PC-3 (cell line): Measurements from ENCODE around the gene CACHD1. TPM values are rescaled to one million over a fixed set of nuclear protein-coding genes. Genes with fewer than 3 reads are reported as not detected.
"Not testable (repeated sequence)": the region's sequence is repeated elsewhere in the genome, so short reads cannot be mapped to it uniquely, and the experiment has no call there.

Experiments used
- ATAC-seq: fragments of 200-7000 bp; cut with Tn5 transposase; 2 replicates; pipeline ENCODE4 v1.9.1; 2020; ENCODE audit warnings: mild to moderate bottlenecking, moderate library complexity
- BruUV-seq: library from RNA; stranded (reverse); fragments of 400-500 nt; replicated peaks from 2 replicates; lab custom pipeline; 2021; lab: Mats Ljungman, UMichigan
- CTCF ChIA-PET: fragments of 300-600 bp; sonication (Branson Sonifier 250); formaldehyde crosslinking; loops from one replicate; lab custom pipeline; 2022; ENCODE audit warnings: antibody characterized with exemption; lab: Charles Lee
- POLR2A ChIA-PET: fragments of 300-600 bp; sonication (Branson Sonifier 250); formaldehyde crosslinking; loops from one replicate; lab custom pipeline; 2022; ENCODE audit warnings: antibody characterized with exemption; ENCODE audit not compliant: unreplicated experiment; lab: Charles Lee
- DNase-seq: peaks from one replicate; pipeline ENCODE4 v3.0.0-alpha.2; 2015
- H2AFZ ChIP-seq: fragments of 300-600 bp; sonication (generic); 2 replicates; pipeline ENCODE4 v1.6.0; 2016; ENCODE audit warnings: antibody characterized with exemption, low read length
- H3F3A ChIP-seq: fragments of 300-600 bp; sonication (generic); one replicate; pipeline ENCODE4 v1.6.0; 2017; ENCODE audit warnings: antibody characterized with exemption, low read length, control low read depth, mild to moderate bottlenecking; ENCODE audit not compliant: unreplicated experiment
- H3K27ac ChIP-seq: fragments of 300-600 bp; sonication (generic); 2 replicates; pipeline ENCODE4 v1.5.1; 2016; ENCODE audit warnings: mild to moderate bottlenecking, low read length
- H3K27me3 ChIP-seq: fragments of 300-600 bp; sonication (generic); 2 replicates; pipeline ENCODE4 v1.6.1; 2016; ENCODE audit warnings: low read length, mixed read lengths
- H3K36me3 ChIP-seq: fragments of 300-600 bp; sonication (generic); 2 replicates; pipeline ENCODE4 v1.6.1; 2016; ENCODE audit warnings: low read depth, mixed run types, low read length, mixed read lengths
- H3K4me1 ChIP-seq: fragments of 300-600 bp; sonication (generic); 2 replicates; pipeline ENCODE4 v1.5.1; 2016; ENCODE audit warnings: low read length; ENCODE audit not compliant: insufficient read depth
- H3K4me2 ChIP-seq: fragments of 300-600 bp; sonication (generic); 2 replicates; pipeline ENCODE4 v1.6.0; 2016; ENCODE audit warnings: low read length
- H3K4me3 ChIP-seq: fragments of 300-600 bp; sonication (generic); 2 replicates; pipeline ENCODE4 v1.5.1; 2016; ENCODE audit warnings: mild to moderate bottlenecking, low read length, mixed read lengths
- H3K79me2 ChIP-seq: fragments of 300-600 bp; sonication (generic); 2 replicates; pipeline ENCODE4 v1.6.1; 2017; ENCODE audit warnings: low read length, mixed read lengths
- H3K9ac ChIP-seq: fragments of 300-600 bp; sonication (generic); 2 replicates; pipeline ENCODE4 v1.6.0; 2016; ENCODE audit warnings: mild to moderate bottlenecking, low read length
- H3K9me2 ChIP-seq: fragments of 300-600 bp; sonication (generic); replicated peaks from 2 replicates; pipeline ENCODE4 v1.6.1; 2016; ENCODE audit warnings: mixed run types, low read length, mixed read lengths
- H3K9me3 ChIP-seq: fragments of 300-600 bp; sonication (generic); 2 replicates; pipeline ENCODE4 v1.6.1; 2016; ENCODE audit warnings: low read length, mixed read lengths
- H4K20me1 ChIP-seq: fragments of 300-600 bp; sonication (generic); 2 replicates; pipeline ENCODE4 v1.6.1; 2016; ENCODE audit warnings: low read length, mixed read lengths
- CTCF ChIP-seq: fragments of 300-600 bp; sonication (generic); conservative IDR thresholded peaks from 2 replicates; pipeline ENCODE4 v1.5.1; 2017; ENCODE audit warnings: antibody characterized with exemption, low read depth, mild to moderate bottlenecking, low read length
- EZH2 ChIP-seq: fragments of 300-600 bp; sonication (generic); IDR thresholded peaks from one replicate; pipeline ENCODE4 v1.6.1; 2017; ENCODE audit warnings: antibody characterized with exemption, mild to moderate bottlenecking, low read length; ENCODE audit not compliant: unreplicated experiment
- EZH2phosphoT487 ChIP-seq: fragments of 300-600 bp; sonication (generic); IDR thresholded peaks from 2 replicates; pipeline ENCODE4 v1.6.1; 2018; ENCODE audit warnings: mild to moderate bottlenecking, antibody characterized with exemption, low read length, borderline replicate concordance
- intact Hi-C: fragments of 100-400 bp; cut with micrococcal nuclease; formaldehyde crosslinking; loops from 2 replicates; pipeline ENCODE4 v1.9.0; 2023
- total RNA-seq: library from RNA; depleted of rRNA; stranded (reverse); fragments of >200 nt; gene quantifications from 2 replicates; pipeline ENCODE4 v1.2.3, GENCODE V29; 2014

CACHD1 gene
- total RNA-seq, 1 experiment from 2014 or later, result 6.6 TPM

DNA sequence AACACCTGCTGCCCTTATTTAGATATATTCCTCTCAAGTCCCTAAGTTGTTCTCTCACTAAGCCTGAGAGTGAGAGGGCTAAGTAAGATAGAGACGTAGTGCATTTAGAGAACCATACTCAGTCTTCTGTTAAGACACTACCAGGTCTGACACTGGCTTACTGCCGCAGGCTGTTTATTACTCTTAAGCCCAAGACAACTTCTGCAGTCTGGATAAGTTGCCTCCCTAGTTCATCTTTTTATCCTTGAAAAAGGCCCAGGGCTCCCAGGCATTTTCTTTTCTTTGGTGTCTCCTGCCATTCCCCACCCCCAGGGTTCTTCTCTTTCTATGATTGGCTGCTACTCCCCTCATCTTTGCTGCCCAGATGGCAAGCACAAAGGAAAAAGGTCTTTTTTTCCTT lies 38.7 kb downstream of the CACHD1 start:
- no peak overlapping the region for H3K9ac ChIP-seq
- intact Hi-C loops, result no loop called here
- no peak for ATAC-seq
- no peaks in the 10 kb centered on the region for H3K27me3 ChIP-seq
- H3K36me3 ChIP-seq, result no peaks in the 10 kb centered on the region
- no peaks in the 10 kb centered on the region for H4K20me1 ChIP-seq
- no peak for DNase-seq
- no peak overlapping the region for H2AFZ ChIP-seq
- H3K4me2 ChIP-seq, result no peak overlapping the region
- no peak overlapping the region for H3K4me3 ChIP-seq
- peaks cover 8% of the 10 kb centered on the region; the same call in 1 of the 2 replicates for H3K4me1 ChIP-seq
- H3K79me2 ChIP-seq, result no peaks in the 10 kb centered on the region
- H3K27ac ChIP-seq, result no peak overlapping the region
- H3K9me3 ChIP-seq, result no peaks in the 10 kb centered on the region
- ChIA-PET CTCF (no interaction called here), POLR2A (no interaction called here)
- TF ChIP-seq EZH2, result no peak
- no peak for TF ChIP-seq CTCF
- H3K9me2 ChIP-seq, result no peaks in the 10 kb centered on the region
- no TSS peak for BruUV-seq
- H3F3A ChIP-seq, result no peaks in the 10 kb centered on the region

DNA sequence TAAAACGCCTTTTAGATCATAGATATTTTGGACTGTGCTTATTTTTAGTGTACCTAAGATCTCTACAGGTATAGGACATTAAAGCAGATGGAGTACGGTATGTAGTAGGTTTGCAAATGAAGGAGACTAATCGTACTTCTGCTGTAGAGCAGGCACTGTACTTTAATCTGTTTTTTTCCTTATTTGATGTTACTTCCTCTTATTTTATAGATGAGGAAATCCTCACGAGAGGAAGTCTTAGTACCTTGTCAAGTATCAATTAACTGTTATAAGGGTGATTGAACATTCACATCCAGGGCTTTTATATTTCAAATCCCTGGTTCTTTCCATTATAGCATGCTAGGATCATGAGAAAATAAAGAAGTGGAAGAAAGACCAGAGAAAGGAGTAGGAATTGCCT lies 41.1 kb downstream of the CACHD1 start:
- Histone ChIP-seq H3K4me3 (no peak overlapping the region), H4K20me1 (no peaks in the 10 kb centered on the region), H3K79me2 (no peaks in the 10 kb centered on the region), H3K27me3 (no peaks in the 10 kb centered on the region), H3K27ac (no peak overlapping the region), H3K9me2 (no peaks in the 10 kb centered on the region), H3K4me2 (no peak overlapping the region), H3K9ac (no peak overlapping the region), H3K4me1 (peaks cover 9% of the 10 kb centered on the region), H2AFZ (no peak overlapping the region), H3K9me3 (no peaks in the 10 kb centered on the region), H3F3A (no peaks in the 10 kb centered on the region), H3K36me3 (no peaks in the 10 kb centered on the region)
- ATAC-seq (no peak), DNase-seq (no peak)
- POLR2A ChIA-PET, result no interaction called here
- no TSS peak for BruUV-seq
- intact Hi-C loops, result no loop called here
- CTCF ChIA-PET, result no interaction called here
- TF ChIP-seq EZH2 (no peak), CTCF (no peak), EZH2phosphoT487 (no peak)

DNA sequence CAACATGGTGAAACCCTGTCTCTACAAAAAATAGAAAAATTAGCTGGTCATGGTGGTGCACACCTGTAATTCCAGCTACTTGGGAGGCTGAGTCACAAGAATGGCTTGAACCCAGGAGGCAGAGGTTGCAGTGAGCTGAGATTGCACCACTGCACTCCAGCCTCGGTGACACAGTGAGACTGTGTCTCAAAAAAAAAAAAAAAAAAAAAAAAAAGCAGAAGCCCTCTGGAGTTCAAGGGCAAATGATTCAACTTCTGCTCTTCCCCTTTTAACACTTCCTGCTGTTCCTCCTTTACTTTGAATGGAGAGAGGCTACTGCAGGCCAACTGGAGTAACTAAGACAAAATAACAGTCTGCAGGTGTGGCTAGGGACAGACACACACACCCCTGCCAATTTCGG lies 42.3 kb downstream of the CACHD1 start:
- H3K4me3 ChIP-seq, POLR2A ChIA-PET, CTCF ChIA-PET, H3K27me3 ChIP-seq, BruUV-seq, H3K79me2 ChIP-seq, DNase-seq, H3K9ac ChIP-seq, intact Hi-C loops, H4K20me1 ChIP-seq, H3K9me2 ChIP-seq, ATAC-seq, H3K9me3 ChIP-seq, H3K4me2 ChIP-seq, H3K27ac ChIP-seq, H2AFZ ChIP-seq, H3K36me3 ChIP-seq, H3F3A ChIP-seq: not testable (repeated sequence)
- H3K4me1 ChIP-seq, result peaks cover 13% of the 10 kb centered on the region
